Measurements from ENCODE around the gene H1-8.

The H1-8 gene

GRCh38 chr3:129575233-129575996 lies 32.4 kb downstream of the H1-8 start:
- FAIRE-seq = no peak

- no peak for FAIRE-seq
Measured at GRCh38 chr3:129575997-129576384, 33.0 kb downstream of the H1-8 start.

DNA sequence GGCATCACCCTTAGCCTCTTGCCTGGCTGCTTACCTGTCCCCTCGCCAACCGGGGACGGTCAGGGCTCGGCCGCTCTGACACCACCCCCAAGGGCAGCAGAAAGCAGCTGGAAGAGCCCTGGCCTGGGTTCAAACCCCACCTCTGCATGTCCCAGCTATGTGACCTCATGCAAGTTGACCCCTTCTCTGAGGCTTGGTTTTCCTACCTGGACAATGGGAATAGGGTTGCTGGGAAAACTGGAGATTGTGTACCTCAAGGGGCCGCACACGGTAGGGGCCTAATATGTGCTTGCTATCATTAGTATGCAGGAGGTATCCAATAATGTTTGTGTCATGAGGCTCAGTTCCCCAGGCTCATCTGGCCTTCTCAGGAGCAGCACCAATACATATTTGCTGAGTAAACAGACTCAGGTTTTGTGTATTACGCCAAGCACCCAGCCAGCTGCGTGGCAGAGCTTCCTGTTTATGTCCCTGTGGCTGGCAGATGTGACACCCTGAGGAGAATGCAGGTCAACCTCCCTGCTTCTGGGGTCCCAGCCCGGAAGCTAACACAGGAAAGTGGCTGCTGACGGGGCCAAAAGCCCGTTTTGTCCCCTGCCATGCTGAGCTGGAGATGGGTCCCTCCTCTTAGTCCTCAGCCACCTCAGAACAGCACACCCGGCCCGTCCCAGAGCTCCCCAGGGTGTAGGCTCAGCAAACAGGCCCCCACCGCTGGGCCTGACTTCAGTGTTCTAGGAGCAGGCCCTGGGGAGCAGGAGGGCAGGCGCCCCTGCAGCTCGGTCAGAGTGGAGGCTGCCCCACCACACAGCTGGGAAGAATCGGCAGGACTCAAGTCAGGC lies 33.8 kb downstream of the H1-8 start:
- FAIRE-seq = no peak

DNA sequence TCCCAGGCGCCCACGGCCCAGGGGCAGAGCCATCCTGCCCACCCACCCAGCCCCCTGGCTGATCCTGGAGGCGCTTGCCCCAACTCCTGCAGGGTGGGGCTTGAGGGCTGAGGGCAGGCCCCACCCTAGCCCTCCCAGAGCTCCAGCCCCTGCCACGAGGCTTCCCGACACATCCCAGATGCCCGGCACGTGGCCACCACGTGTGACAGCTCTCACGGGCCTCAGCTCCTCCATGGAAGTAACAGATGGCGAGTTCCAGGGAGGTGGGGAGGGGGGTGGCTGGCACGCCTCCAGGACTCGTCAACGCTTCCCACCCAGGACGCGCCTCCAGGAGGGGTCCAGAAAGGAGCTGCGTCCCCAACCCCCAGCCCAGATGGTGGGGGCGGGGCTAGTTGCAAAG lies 34.4 kb downstream of the H1-8 start:
- FAIRE-seq = no peak

- no peak for FAIRE-seq
Measured at GRCh38 chr3:129577925-129578786, 35.2 kb downstream of the H1-8 start.

DNA sequence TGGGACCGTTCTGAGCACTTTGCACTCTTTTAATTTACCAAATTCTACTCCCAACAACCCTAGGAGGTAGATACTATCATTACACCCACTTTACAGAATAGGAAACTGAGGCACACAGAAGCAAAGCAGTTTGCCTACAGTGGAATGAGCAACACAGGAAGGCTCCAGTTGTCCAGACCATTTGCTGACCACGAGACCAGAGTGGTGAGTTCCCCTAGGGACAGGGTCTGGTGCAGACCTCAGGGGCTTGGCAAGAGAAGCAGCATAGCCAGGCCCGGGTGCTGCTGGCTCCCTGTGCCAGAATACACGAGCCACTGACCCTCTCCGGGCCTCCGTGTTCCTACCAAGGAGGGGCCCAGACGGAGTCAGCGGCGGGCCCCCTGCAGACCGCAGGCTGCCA lies 37.0 kb downstream of the H1-8 start:
- FAIRE-seq = no peak

DNA sequence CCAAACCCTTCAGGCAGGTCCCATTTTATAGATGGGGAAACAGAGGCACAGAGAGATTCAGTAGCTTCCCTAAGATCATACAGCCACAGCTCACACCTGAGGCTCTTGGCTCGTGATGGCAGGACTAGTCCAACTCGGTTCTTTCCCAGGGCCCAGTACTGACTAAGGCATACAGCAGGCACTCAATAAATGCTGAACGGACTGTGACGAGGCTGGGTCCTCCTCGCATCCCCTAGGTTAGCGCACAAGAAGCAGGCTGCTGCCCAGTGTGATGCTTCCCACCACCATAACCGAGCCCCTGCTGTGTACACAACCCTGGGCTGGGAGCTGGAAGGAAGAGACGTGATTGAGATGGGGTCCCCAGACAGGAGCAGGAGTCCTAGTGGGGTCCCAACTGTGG lies 38.6 kb downstream of the H1-8 start:
- FAIRE-seq = no peak

- FAIRE-seq = no peak
Measured at GRCh38 chr3:129582799-129583198, 39.8 kb downstream of the H1-8 start.

DNA sequence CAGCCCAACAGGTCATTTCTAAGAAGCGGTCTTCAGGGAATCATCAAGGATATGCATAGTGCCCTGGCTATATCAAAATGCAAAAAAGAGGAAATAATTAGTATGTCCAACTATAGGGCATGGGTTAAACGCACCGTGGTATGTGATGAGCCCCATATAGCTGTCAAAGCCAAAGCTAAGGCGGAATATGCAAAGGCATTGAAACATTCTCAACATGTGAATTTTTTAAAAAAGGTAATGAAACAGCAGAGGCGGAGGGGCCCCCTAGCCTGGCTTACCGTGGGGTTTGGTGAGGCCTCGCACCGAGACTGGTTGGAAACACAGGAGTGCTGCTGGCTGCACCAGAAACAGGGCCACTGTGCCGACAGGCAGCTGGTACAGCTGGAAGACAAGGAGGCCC lies 40.3 kb downstream of the H1-8 start:
- FAIRE-seq = no peak

DNA sequence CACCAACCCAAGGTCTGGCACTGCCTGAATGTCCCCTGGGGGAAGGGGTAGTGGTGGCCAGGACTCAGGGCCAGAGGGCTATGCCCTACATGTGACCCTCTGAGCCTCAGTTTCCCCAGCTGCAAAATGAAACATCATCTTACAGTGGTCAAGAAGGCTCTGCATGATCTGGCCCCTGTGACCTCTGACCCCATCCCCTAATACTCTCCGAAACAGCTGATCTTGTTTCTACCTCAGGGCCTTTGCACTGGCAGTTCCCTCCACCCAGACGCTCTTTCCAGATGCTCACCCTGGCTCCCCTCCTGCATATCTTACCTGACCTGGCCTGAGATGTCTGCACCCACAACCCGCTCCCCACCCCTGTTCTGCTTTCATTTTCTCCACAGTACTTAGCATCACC lies 41.7 kb downstream of the H1-8 start:
- no peak for FAIRE-seq

GRCh38 chr3:129585949-129586657 lies 43.1 kb downstream of the H1-8 start:
- FAIRE-seq = no peak

- FAIRE-seq = no peak
Measured at GRCh38 chr3:129586746-129587430, 43.9 kb downstream of the H1-8 start.

- no peak for FAIRE-seq
Measured at GRCh38 chr3:129587566-129588210, 44.7 kb downstream of the H1-8 start.

DNA sequence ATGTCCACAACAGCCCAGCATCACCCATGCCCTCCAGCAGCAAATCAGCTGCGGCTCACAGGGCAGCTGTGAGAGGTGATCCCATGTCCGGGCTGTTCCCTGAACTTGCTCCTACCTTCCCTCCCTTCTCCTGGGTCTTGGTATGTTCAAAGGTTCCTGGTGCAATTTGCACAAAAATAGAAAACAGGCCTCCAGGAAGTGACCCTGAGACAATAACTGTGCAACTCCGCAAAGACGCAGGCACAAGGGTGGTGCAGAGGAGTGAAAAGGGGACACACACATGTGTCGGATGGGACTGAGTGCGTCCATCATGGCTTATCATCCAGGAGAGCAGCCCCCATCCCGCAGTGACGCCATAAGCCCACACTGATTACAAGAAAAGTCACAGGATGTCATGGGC lies 47.2 kb downstream of the H1-8 start:
- no peak for FAIRE-seq

DNA sequence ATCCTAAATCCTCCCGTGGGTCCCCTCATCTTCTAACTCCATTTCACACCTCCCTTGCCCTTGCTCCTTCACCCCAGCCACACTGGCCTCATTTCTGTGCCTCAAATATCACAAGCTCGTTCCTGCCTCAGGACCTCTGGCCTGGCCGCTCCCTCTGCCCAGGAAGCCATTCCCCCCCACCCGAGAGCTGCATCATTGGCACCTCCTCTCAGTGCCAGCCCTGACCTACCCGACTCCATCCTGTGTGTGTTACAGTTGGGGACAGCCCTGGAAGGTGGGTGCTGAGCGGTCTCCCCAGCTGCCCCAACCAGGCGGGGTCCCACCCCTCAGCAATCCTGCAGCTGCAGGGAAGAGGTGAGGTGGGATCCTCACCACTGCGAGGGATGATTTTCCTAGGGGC lies 49.0 kb downstream of the H1-8 start:
- no peak for FAIRE-seq

DNA sequence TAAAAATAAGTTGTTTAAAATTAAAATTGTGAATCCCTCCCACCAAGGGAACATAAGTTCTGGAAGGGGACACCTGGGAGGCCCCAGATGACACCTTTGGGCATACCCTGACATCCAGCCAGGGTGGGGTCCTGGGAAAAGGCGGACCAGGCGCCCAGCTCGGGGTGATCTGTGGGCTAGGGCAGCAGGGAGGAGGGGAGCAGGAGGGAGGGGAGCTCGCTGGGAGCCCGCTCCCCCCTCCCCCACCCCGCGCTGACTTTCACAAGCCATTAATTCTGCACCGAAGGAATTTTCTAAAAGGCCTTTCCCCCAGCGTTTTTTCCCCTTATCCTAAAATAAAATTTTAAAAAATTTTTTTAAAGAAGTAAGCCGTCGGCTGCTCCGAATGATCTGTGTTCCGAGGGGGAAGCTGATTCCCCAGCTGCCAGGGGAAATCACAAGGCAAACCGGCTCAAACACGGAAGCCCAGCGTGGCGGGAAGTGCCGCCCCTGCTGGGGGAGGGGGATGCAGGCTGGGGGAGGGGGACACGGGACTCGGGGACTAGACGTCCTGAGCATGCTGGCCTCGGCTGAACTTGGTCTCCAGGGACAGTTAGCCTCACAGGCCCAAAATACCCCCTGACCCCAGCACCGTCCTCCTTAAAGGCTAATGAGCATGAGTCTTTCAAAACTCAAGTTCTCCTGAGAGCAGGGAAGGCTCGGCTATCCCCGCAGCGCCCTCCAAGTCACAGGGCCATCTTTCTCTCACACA lies 49.6 kb downstream of the H1-8 start:
- FAIRE-seq = no peak

- FAIRE-seq = no peak
Measured at GRCh38 chr3:129593230-129593594, 50.2 kb downstream of the H1-8 start.

- no peak for FAIRE-seq
Measured at GRCh38 chr3:129593595-129594339, 50.8 kb downstream of the H1-8 start.

DNA sequence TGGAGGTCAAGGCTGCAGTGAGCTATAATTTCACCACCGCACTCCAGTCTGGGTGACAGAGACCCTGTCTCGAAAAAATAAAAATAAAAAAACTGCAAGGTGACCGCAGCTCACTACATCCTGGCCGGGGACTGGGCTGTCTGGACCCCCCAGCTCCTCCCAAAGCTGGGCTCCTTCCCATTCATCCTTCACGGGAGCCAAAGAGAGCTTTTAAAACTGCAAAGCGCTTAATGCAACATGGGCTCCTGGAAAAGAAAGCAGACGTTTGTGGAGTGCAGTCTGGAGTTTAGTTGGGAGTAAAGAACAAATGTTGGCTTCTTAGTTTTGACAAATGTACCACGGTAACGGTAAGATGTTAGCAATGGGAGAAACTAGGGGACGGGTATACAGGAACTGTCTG lies 51.4 kb downstream of the H1-8 start:
- FAIRE-seq = no peak

DNA sequence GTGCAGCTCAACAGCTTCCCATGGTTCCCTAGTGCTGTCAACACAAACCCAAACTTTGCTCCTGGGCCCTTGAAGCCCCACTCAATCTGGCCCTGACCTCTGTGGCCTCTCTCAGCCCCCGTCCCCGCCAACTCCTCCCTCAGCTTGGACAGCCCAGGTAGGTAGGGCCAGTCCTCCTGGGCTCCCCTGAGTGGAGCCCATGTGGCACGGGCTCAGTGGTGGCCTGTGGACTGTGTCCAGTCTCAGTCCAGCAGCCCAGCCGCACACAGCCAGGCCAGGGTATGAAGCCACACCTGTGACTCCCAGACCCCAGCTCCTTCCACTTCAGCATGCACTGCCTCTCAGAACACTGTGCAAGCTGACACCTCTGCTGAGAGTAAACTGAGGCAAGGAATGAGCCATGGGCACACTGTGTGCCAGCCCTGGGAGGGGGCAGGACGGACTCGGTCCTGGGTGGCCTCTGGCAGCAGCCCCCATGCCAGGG lies 52.0 kb downstream of the H1-8 start:
- no peak for FAIRE-seq
